NB4 (cell line): Measurements from ENCODE around the gene RBPJ.

ENCODE experiments used
- TF ChIP-seq, protein P1 (sequence below): IDR thresholded peaks from 2 replicates; pipeline ENCODE4 v1.6.1; 2011; ENCODE audit warnings: low read depth, low read length
- TF ChIP-seq, protein P2 (sequence below): IDR thresholded peaks from one replicate; pipeline ENCODE4 v1.5.1; 2012; ENCODE audit warnings: low read depth, low read length

DNA sequence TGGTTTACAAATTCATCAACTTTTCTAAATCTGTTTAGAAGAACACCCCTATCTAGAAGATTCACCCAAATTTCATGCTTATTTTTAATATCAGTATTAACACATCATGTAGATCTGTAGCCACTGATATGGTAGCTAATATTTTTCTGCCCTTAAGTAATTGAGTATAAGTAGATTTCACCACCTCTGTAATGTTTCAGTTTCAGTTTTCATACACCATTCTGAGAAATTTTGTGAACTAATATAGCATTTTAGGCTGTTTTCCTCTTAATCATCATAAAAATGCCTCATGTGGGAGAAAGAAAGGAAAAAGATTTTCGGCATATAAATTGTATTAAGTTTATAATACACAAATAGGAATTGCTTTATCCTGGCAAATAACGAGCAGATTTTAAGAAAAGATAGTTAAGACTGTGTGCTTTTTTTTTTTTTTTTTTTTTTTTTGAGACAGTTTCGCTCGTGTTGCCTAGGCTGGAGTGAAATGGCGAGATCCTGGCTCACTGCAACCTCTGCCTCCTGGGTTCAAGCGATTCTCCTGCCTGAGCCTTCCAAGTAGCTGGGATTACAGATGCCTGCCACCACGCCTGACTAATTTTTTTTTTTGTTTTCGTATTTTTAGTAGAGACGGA, 21.4 kb upstream of the RBPJ start:
- TF ChIP-seq, protein P1, sequence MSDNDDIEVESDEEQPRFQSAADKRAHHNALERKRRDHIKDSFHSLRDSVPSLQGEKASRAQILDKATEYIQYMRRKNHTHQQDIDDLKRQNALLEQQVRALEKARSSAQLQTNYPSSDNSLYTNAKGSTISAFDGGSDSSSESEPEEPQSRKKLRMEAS = no peak
- TF ChIP-seq, protein P2, sequence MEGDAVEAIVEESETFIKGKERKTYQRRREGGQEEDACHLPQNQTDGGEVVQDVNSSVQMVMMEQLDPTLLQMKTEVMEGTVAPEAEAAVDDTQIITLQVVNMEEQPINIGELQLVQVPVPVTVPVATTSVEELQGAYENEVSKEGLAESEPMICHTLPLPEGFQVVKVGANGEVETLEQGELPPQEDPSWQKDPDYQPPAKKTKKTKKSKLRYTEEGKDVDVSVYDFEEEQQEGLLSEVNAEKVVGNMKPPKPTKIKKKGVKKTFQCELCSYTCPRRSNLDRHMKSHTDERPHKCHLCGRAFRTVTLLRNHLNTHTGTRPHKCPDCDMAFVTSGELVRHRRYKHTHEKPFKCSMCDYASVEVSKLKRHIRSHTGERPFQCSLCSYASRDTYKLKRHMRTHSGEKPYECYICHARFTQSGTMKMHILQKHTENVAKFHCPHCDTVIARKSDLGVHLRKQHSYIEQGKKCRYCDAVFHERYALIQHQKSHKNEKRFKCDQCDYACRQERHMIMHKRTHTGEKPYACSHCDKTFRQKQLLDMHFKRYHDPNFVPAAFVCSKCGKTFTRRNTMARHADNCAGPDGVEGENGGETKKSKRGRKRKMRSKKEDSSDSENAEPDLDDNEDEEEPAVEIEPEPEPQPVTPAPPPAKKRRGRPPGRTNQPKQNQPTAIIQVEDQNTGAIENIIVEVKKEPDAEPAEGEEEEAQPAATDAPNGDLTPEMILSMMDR = no peak
